HG02840 (cell line): Measurements from ENCODE around the gene TSTD2.

Source experiments
- ATAC-seq: cut with Tn5 transposase; IDR thresholded peaks from one replicate; pipeline ENCODE4 v1.9.1; 2021; ENCODE audit warnings: mild to moderate bottlenecking, moderate library complexity, moderate number of reproducible peaks; ENCODE audit not compliant: unreplicated experiment, low FRiP score

The TSTD2 gene

DNA sequence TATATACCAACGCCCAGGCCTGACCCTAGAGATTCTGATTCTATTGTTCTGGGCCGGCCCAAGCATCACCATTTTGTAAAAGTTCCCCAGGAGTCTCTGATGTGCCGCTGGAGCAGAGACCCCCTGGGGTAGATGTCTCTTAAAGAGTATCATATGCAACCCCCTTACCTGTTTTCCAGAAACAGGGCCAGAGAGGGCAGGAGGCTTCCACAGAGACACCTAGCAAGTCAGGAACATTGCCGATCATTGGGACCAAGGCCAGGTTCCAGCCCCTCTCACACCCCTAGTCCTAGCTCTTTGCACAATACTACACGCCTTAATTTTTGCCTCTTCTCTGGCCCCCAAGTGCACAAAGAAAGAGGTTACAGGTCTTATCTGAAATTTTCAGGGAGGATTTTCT, 67.9 kb downstream of the TSTD2 start:
- ATAC-seq = no peak

DNA sequence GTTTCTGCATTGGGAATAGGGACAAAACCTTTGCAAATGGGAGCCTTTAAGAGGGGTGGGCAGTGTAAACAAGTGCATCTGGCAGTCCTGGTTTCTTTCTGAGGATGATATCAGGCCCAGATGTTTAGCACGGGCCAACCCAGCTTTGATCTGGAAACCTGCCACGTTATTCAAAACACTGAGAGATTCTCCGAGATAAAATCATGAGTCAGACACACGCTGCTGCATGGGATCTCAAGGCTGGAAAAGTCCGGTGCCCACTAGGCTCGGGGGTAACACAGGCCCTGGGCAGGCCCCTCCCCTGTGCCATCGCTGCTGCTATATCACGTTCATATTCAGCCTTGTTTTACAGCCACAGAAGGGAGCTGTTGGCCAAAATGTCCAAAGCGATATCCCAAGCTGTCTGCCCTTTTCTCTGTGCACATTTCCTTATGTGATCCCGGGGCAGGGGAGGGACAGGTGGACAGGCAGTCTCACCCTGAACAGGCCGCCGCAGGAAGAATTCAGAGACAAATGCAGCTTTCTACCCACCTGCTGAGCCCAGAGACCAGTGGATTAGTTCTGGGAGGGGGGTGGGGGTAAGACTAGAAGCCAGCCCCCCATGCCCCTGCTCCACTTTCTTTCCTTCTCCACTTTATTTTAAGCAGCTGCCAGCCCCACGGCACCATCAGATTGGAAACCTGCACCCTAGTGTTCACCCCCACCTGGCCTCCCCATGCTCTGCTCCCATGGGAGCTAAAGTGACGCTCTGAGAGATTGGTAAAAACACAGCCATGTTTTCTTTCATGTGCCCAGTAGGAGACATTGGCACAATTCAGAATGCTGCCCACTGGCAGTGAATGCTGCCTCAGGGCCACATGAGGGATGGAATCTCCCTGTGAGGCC, 68.6 kb downstream of the TSTD2 start:
- ATAC-seq = no peak

DNA sequence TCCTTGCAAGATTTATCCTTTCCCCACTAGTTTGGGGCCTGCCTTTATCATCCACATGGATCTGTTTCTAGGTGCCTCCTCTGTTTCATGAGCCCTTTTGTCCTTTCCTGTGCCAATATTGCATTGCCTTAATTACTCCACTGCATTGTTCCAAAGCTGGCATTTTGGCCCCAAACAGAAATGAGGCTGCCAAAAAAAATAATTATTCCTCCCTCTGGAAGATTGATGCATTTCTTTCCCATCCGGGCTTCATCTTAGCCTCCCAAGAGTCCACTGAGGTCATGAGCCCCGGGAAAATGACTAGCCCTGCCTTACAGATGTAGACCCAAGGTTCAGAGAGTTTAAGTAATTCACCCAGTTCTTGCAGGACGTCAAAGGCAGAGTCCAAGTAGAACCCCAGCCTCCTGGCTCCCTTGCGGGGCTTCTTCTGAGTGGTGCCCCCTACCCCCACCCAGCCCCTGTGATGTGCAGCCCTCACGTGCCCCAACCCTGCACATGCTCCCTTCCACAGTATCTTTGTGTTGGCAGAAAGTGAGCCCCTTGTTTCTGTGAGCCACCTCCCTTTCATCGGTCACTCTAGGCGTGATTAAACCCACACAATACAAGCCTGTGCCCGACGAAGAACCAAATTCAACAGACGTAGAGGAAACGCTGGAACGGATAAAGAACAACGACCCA, 69.6 kb downstream of the TSTD2 start:
- no peak for ATAC-seq

DNA sequence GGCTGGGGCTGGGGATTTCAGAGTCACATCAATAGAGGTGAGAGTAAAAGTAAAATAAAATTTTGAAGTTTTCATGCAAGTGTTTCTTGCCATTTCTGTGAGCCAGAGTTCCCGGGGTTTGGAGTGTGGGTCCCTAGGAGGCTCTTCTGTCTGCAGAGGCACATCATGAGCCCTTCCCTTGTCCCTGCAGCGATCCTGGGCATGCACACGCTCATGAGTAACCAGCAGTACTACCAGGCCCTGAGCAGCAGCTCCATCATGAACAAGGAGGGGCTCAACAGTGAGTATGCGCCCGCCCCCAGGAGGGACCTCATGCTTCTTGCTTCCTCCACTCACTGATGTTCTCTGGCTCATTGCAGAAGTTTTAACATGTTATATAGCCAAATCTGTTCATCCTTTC, 70.6 kb downstream of the TSTD2 start:
- ATAC-seq = no peak

DNA sequence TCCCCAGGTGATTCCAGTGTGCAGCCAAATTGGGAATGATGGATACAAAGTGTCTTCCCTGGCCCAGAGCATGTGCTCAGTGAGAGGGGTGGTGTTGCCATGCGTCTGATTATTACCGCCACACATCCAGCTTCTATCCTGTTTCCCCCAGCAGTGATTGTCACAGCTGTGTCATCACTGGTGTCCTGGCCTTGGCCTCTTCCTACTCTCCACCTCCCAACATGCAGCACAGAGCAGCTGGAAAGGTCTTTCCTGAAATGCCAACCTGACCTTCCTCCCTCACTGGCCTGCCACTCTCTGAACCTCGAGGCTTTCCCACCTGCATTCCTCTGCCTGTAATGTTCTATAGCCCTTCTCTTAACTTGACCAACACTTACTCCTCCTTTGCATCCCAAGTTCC, 71.7 kb downstream of the TSTD2 start:
- ATAC-seq = no peak

DNA sequence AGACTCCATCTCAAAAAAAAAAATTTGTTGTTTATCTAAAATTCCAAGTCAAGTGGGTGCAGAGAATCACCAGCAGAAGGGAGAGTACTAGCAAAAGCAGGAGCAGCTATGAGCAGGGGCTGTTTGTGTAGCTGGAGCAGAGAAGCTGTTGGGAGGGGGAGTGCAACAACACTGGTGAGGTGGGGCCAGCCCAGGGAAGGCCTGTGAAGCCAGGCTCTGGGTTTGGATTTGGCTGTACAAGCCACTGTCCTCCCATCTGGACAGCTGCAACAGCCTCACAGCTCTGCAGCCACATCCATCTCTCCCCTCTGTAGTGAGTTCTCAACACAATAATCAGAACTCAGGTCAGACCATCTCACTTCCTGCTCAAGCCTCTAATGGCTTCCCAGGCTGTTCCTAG, 72.3 kb downstream of the TSTD2 start:
- no peak for ATAC-seq

DNA sequence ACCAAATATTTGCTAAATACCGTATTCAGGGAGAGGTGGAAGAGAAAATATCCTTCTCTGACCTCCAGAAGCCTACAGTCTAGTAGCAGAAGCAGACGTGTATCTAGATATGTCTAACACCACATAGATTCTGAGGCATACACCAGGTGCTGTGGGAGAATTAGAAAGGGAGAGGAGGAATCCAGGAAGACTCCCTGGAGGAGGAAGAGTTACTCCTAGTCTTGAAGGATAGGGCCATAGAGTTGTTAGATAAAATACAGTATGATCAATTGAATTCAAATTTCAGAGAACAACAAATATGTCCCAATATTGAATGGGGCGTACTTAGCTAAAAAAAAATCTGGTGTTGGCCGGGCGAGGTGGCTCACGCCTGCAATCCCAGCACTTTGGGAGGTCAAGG, 73.0 kb downstream of the TSTD2 start:
- ATAC-seq = no peak

DNA sequence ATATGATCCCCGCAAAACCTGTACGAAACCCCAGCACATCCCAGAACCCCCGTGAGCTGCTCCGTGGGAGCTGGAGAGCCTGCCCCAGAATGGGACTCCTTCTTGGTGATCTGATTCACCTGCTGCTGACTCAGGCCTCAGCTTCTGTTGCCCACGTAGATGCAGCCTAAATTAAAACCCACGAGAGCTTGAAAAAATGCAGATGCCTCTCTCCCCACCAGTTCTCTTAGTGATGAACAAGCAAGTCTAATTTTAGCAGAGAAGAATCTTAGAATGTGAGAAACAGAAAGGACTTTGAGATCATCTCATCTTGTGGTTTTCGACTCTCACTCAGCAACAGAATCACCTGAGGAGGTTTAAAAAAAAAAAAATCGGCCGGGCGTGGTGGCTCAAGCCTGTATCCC, 74.1 kb downstream of the TSTD2 start:
- no peak for ATAC-seq

DNA sequence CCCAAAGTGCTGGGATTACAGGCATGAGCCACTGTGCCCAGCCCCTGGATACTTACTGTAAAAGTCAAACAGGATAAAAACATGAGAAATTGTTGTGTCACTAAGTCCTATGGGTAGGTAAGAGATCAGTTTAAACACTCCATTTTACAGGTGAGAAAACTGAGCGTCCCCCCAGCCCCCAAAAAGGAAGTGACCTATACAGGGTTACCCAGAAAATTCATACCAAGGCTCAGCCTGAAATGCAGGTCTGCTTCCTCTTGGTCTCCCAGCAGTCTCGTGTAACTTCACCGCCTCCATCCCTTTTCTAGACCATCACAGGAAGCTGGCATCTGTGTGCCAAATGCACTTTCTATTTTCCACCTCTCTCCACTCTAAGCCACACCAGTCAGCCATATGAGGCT, 74.5 kb downstream of the TSTD2 start:
- no peak for ATAC-seq

DNA sequence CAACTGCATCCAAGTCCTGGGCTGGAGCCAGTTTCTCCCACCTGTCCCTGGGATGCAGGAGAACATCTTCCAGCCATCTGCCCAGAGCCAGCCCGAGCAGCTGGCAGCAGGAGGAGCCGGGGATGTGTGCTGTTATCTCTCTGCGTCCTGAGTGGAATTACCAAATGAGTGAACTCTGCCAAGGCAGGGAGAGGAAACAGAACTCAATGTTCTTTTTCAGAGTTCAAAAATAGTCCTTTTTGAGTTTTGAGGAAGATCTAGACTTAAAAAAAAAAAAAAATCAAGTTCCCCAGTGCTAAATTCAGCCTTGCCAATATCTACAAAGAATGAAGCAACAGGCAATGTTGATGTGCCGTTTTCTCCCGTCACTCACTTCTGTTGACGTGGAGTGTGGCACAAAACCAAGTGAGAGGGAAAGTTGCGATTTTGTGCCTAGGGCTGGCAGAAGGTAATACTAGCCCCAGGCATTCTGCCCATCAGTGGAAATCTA, 75.5 kb downstream of the TSTD2 start:
- ATAC-seq = no peak

DNA sequence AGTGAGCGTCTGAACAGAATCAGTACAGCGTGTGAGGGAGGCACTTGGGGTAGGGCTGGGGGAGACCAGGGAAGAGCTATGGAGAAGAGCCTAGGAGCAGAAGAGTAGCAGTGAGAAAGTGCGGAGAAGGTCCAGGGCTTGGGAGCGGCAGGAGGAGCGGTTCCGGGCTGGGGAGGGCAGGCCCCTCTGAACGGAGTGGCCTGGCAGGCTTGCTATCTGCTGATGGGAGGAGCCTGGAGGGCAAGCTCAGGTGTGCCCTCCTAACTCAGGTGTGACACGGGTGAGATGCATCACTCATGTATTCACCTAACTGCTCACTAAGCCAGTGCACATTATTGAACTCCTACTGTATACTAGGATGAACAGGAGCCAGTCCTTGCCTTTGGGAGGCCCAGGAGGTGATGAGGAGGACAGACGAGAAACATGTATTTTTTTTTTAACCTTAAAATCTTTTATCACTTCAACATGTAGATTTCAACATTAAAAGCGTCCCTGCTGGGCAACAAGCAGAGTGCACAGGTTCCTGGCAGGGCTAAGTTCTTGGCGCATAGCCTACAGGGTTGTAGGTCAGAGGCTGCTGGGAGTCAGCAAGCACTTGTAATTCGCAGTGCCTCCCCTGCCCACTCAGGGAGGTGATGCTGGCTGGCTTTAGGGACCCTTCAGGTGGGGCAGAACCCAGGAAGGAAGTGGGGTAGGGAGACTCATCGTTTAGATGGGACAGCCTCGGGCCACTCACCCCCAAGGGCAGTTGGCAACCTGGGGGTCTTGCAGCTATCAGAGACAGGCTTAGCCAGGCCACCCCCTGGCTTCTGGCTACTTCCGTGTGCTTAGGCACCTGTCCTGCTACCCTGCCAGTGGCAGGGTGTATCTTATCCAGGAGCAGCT, 76.2 kb downstream of the TSTD2 start:
- no peak for ATAC-seq

DNA sequence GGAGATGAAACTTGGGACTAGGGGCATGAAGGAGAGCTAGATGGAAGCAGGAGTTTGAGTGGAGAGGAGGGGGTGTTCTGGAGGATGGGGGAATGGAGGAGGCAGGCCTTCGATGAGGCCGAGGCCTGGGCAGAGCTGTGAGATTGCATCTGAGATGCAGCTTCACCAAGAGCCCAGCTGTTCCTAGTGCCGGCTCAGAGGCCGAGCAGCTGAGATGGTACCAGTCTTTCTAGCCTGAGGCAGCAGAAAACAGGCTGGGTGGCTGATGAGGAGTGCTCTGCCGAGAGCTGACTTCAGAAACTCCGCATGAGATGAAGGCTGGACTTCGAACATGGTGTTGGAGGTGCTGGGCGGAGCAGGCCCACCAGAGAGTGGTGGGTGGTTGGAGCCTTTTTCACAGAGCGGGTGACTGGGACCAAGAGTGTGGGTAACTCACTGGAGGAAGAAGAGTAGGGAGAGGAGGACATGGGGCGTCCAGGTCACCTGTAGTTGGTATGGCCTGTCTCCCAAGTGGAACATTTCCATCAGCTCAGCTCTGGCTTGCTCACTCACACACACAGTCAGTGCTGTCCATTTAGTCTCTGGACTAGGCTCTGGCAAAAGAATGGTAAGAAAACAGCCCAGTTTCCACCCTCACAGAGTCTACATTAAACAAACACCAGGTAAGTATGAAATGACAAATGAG, 77.0 kb downstream of the TSTD2 start:
- no peak for ATAC-seq

DNA sequence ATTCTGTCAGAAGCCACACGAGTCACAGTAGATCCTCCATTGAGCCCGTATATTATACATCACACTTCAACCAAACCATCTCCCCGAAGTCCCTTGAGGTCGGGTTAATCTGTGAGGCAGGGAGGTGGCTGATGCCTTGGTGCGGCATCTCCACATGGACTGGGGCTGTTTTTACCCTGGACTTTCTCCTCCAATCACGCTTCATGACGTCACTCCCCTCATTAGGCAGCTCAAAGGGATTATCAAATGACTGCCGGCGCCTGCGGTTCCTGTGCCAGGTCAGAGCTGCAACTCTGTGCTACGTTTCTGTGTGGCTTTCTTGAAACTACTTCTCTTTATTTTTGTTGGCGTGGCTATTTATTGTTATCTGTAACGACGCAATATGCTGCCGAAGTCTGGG, 78.0 kb downstream of the TSTD2 start:
- ATAC-seq = no peak

DNA sequence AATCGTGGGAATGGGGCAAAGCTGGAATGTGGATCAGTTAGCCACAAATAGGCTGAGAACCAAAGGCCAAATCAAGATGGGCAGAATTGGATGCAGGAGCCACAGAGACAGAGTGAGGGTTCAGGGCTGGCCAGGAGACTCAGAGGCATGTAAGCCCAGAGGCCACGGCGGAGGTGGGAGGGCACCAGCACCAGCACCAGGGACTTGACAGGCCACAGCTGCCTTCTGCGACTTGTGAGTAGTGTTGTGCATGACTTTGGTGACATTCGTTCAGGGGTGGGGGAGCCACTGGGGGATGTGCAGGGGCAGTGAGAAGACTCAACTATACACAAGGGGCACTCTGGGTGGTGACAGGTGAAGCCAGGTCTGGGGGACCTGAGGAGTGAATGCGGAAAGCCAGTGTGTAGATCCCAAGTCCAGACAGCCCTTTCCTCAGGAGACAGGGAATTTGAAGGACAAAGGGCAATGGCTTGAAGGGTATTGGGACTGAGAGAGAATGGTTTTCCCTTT, 78.5 kb downstream of the TSTD2 start:
- ATAC-seq = no peak

DNA sequence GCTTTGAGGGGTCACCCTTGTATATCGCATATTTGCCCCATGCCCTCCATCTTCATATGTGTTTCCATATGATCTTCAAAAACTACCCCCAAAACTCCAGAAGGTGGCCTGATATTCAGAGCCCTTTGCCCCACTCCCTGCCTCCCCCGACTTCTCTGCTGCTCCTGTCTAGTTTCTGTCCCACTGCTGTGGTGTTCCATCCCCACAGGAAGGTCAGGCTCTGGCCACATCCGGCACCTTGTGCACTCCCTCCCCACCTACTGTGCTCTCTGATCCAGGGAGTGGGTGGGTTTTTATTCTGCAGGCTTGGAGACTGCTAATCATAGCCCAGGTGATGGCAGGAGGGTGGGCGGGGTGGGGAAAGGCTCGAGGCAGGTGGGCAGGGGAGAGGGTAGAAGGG, 79.3 kb downstream of the TSTD2 start:
- no peak for ATAC-seq

DNA sequence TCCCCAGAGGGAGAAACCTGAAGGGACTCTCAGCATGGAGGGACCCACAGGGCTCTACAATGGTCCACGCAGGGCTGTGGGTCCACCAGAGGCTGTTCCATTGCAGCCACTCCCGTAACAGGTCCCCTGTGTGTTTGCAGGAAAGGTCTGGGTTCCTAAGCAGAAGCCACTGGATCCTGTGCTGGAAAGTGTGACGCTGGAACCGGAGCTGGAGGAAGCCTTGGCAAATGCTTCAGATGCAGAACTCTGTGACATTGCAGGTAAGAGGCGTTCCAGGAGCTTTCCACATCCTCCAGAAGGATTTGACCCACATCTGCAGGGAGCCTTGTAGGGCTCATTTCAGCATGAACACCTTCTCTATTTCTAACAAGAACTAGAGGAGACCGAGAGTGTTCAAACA, 80.0 kb downstream of the TSTD2 start:
- no peak for ATAC-seq

DNA sequence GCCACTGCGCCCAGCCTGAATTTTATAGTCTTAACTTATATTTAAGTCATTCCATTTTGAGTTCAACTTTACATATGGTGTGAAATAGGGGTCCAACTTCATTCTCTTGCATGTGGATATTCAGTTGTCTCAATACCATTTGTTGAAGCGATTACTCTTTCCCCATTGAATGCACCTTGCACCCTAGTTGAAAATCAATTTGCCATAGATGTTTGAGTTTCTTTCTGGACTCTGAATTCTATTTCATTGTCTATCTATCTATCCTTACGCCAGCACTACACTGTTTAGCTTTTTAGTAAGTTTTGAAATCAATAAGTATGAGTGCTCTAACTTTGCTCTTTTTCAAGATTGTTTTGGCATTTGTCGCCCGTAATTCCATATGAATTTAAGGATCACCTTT, 81.9 kb downstream of the TSTD2 start:
- ATAC-seq = no peak

DNA sequence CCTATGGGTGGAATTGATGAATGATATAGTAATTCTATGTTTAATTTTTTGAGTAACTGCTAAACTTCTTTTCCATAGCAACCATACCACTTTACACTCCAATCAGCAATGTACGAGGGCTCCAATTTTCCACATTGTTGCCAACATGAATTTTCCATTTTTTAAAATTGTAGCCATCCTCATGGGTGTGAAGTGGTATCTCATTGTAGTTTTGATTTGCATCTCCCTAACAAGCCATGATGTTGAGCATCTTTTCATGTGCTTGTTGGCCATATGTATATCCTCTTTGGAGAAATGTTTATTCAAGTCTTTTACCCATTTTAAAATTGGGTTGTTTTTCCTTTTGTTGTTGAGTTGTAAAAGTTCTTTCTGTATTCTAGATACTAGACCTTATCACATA, 82.8 kb downstream of the TSTD2 start:
- ATAC-seq = no peak
